HG02852 (cell line): ENCODE data around the gene SEMA3G.

Source experiments
- ATAC-seq: cut with Tn5 transposase; IDR thresholded peaks from one replicate; pipeline ENCODE4 v1.9.1; 2021; ENCODE audit warnings: mild to moderate bottlenecking, moderate library complexity; ENCODE audit not compliant: unreplicated experiment

SEMA3G gene

GRCh38 chr3:52454938-52455282 lies 10.0 kb upstream of the SEMA3G start:
- ATAC-seq, result no peak

DNA sequence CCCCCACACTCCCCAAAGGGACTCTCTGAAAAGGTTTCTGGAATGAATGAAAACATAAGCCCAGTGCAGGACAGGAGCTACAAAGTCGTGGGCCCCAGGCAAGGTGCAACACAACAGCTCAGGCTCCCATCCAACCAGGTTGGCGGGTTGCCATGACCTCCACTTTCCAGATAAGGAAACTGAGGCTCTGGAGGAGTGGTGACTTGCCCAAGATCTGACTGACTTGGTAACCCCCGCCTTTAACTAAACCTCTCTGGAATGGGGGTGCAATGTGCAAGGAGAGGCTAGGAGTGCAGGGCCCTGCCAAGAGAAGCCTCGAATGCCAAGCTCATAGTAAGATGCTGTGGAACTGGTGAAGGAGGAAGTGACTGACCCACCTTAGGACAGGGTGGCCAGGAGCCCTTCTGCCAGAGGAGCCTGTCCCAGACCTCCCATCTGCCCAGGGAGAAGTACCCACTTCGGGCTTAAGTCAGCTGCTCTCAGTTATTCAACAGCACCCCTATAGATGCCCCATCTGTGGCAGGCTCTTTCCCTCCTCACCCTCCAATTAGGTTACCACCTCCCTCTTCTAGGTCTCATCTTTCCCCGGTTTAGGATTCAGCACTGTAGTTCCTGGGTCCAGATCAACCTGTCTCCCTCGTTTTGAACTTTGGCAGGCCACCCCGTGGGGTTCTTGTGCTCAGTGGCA lies 9.5 kb upstream of the SEMA3G start:
- no peak for ATAC-seq

DNA sequence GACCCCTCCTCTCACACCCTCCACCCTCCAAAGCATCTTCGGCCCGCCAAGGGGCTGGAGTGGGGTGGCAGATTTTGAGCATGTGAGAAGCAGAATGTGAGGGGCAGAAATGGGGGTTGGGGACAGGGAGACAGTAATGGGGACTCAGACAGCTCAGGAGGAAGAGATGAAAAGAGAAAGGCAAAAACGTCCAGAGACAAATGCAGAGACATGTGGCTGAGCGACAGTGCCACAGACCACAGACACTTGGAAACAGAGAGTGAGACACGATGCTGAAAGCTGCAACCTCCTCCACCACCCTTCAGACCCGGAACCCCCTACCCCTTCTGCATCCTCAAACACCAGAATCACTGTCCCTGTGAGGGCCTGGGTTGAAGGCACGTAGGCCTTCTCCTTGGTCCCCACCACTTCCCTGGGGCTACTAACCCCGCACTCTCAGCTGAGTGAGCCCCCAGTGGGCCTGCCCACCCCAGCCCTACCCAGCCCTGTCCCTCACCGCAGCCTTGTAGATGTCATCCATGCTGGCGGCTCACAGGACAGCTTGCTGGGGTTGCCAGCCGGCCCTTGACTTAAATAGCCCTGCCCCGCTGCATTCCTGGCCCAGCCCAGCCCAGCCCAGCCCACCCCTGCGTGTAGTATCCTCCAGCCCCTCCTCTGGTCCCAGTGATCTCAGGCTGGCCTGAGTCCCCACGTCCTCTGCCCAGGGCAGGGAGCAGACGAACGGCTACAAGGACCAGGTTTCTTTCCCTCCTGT lies 8.8 kb upstream of the SEMA3G start, which contains the start of gene TNNC1:
TNNC1 (minus strand) TSS at position 546 of the 754 bp plus-strand sequence; CDS start at position 520, 26 bp downstream.
- no peak for ATAC-seq

DNA sequence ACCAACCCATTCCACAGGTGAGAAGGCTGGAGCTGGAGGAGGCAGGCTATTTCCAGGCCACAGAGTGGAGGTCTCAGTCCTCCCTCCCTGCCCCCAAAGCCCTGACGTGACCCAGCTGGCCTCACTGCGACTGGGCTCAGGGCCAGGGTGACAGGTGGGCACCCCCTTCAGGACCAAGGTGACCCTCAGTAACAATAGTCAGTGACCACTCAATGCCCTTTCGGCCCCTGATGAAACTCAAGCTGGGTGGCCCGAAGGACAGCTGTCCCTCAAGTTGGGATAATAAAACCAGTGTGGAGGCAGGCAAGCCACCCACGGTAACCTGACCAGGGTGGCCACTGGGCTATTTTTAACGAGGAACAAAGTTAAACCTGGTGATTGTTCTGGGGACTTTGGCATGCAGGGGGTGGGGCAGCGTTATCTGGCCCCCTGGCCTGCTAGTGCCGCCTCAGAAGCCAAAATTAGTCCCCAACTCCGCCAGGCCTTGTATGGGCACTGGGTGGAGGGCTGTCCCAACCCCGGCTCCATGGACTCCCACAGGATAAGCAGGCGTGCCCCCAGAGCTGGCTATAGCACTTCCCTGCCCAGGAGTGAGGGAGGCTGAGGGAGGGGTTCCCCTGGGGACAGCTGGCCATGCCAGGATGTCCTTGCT lies 7.8 kb upstream of the SEMA3G start:
- no peak for ATAC-seq

- ATAC-seq, result no peak
Observed at GRCh38 chr3:52452126-52452525, 7.2 kb upstream of the SEMA3G start.

GRCh38 chr3:52451237-52452083 lies 6.6 kb upstream of the SEMA3G start:
- ATAC-seq, result no peak

DNA sequence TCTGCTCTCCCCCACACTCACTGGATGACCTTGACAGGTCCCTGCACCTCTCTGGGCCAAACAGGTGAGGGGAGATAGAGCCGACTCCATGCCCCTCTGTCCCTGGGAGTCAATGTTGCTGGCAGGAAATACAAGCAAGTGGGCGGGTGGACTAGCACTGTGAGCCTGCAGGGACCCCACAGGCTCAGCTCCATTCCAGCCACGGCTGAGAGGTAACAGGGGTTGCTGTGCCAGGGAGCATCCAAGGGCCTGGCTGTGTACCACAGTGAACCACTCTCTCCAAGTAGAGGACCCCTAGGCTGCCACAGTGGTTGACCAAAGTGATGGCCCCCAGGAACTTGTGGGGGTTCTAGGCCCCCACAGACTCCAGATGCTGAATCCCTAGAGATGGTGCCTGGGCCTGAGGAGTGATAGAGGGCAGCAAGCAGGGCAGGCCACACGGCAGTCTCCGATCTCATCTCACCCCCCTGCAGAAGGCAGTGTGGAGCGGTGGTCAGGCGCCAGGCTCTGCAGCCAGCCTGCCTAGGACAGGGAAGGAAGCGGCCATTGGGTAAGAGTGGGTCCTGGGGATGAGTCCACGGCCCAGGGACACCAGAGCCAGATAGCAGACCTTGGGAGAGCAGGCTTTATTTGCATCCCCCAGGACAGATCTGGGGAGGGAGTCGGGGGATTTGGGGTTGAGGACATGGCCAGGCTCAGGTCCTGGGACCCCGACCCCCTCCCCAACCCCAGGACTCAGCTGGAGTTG lies 5.8 kb upstream of the SEMA3G start:
- no peak for ATAC-seq

GRCh38 chr3:52447512-52448355 lies 2.8 kb upstream of the SEMA3G start:
- ATAC-seq, result no peak

GRCh38 chr3:52446631-52447511 lies 2.0 kb upstream of the SEMA3G start:
- ATAC-seq, result peak; percentile 61

DNA sequence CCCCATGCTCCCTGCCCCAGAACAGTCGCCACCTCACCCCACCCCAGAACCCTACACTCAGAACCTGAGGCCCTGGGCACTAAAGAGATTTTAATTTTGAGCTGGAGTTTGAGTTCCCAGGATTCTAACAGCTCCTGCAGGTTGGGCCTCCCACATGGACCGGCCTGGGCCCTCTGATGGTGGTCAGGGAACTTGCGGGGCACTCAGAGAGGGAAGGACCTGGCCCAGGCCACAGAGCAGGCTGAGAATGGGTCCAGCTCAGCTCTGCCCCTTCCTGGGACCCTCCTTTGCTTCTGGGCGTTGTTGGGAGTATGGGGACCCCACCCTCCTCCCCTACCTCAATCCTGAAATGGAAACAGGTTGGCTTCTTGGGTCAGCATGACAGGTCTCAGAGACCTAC lies 1.1 kb upstream of the SEMA3G start:
- no peak for ATAC-seq

DNA sequence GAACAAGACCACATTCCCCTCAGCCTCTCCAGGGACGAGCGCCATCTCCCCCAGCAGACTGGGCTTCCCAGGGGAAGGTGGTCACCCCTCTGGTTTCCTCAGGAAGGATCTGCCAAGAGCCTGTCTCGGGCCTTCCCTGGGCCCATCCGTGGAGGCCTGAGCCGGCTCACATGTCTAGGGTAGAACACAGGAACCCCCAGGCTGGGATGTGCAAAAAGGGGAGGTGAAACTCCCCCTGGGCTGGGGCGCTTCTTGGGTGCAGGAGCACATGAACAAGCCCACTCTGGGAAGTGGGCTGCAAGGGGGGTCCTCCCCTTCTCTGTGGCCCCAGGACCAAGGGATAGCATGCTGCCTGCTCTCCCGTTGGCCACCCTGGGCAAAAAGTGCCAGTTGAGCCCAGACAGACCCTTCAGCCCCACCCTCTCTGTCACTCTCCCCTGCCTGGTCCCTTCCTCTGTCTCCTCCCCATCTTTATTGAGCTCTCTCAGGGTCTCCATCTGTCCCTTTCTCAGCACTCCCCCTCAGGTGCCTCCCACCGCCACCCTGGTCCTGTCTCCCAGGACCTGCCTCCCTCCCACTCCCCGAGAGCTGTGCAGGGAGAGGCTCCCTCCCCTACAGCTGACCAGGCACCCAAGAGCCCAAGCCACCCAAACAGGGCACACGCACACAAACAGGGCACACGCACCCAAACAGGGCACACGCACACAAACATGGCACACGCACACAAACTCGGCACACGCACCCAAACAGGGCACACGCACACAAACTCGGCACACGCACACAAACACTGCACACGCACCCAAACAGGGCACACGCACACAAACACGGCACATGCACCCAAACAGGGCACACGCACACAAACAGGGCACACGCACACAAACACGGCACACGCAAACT lies 864 bp downstream of the SEMA3G start:
- ATAC-seq, result no peak

DNA sequence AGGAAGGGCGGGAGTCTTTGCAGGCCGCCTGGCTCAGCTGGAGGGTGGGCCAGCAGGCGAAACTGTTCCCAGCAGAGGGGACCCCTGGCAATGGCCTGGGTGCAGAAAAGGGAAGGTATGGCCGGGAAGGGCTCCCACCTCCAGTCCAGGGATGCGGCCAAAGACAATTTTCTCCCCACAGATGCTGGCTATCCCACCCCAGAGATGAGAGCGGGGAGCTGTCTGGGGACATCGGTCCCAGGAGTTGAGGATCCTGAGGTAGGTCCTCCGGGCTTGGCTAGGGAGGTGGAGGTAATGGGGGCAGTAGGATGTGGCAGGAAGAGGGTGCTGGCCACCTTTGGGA lies 1.7 kb downstream of the SEMA3G start:
- ATAC-seq, result no peak

GRCh38 chr3:52442409-52443267 lies 2.3 kb downstream of the SEMA3G start:
- no peak for ATAC-seq

DNA sequence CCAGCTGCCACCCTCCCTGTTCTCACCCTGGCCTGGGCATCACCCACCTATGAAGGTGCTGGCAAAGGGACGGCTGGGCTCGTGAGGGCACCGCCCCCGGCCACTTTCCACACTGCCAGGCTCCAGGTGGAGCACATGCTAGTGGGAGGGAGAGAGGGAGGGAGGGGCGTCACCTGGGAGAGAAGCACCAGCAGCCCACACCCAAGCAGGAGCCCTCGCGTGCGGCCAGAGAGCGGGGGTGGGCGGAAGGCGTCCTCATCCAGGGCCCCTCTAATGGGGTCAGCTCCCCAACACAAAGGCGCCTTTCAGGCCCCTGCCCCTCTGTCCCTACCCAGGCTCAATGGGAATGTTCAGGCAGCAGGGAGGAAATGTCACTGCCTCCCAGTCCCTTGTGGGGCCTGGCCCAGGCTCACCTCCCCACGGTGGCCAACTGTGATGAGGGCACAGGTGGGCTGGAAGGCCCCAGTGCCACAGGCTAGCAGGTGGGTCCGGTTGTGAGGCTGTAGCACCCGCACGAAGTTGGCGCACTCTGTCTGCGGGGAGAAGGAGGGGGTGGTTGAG lies 3.1 kb downstream of the SEMA3G start:
- no peak for ATAC-seq

DNA sequence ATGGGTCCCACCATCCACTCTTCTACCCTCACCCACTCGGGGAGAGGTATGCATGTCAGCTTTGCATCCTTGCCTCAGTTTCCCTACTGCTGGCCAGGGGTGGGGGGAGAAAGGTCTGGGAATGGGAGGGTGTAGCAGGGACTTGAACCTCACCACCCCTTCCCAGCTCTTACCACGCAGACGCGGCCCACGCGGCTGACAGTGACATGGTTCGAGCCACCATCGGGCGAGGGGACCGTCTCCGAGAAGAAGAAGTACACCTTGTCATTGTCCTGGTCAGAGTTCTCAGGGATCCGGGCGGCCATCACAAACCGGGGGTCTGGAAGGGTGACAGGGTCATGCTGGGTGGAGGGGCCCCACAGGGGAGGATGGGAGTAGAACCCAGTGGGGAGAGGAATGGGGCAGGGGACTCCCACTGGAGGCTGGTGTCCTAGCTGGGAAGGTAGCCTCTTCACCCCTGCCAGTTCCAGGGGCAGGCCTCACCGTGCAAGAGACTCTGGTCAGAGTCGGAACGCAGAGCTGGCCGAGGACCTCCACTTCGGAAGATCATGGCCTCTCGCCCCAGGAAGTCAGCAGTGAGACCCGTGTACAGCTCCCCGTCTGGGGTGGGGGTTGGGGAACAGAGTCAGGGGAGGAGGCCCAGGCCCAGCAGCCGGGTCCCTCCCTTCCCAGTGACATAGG lies 3.7 kb downstream of the SEMA3G start:
- ATAC-seq, result no peak

GRCh38 chr3:52440671-52441070 lies 4.2 kb downstream of the SEMA3G start:
- no peak for ATAC-seq
